ENCODE results near the gene ADM2.
A peak's percentile ranks its signal among the peaks of the same experiment; 100 is the strongest.
"Not testable (repeated sequence)": the region's sequence is repeated elsewhere in the genome, so short reads cannot be mapped to it uniquely, and the experiment has no call there.

The ADM2 gene

DNA sequence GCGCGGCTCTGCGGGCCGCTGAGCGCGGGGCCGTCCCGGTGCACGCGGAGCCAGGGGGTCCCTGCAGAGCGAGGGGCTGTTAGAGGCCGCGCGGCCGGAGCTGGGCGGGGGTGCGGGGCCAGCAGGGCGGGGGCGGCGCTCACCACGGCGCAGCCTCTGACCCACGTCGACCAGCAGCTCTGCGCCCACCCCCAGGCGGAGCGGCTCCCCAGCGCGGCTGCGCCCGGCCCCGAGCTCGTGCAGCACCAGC lies 44.4 kb downstream of the ADM2 start:
- peak in 3 of 14 donors; percentile 77 to 85 (median 84) for DNase-seq

DNA sequence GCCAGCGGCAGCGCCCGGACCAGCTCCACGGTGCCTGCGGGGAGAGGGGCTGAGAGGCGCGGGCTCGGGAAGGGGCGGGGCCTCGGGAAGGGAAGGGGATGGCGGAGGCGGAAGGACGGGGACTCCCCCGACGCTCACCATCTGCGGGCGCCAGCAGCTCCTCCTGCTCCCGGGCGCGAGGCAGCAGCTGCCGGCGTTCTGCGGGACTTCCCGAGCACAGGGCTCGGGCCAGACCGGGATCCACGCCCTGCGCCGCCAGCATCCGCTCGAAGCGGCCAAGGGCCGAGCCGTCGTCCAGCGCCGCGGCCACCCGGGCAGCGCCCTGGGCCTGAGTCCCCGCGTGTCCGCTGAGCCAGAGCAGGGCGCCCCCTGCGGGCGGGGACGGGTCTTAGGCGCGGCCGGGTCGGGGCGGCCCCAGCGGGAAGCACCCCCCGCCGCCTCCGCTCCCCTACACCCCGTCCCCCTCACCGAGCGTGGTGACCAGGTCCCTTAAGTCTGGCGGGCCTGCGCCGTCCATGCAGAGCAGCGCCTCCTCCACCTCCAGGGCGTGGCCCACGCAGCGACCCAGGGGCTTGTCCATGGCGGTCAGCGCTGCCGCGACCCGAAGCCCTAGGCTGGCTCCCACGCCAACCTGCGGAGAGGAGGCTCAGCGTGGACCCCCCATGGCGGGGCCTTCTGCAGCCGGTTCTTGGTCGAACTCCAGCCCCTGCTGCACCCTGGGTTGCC lies 44.9 kb downstream of the ADM2 start:
- peak in 9 of 14 donors; percentile 60 to 85 (median 74) for DNase-seq

DNA sequence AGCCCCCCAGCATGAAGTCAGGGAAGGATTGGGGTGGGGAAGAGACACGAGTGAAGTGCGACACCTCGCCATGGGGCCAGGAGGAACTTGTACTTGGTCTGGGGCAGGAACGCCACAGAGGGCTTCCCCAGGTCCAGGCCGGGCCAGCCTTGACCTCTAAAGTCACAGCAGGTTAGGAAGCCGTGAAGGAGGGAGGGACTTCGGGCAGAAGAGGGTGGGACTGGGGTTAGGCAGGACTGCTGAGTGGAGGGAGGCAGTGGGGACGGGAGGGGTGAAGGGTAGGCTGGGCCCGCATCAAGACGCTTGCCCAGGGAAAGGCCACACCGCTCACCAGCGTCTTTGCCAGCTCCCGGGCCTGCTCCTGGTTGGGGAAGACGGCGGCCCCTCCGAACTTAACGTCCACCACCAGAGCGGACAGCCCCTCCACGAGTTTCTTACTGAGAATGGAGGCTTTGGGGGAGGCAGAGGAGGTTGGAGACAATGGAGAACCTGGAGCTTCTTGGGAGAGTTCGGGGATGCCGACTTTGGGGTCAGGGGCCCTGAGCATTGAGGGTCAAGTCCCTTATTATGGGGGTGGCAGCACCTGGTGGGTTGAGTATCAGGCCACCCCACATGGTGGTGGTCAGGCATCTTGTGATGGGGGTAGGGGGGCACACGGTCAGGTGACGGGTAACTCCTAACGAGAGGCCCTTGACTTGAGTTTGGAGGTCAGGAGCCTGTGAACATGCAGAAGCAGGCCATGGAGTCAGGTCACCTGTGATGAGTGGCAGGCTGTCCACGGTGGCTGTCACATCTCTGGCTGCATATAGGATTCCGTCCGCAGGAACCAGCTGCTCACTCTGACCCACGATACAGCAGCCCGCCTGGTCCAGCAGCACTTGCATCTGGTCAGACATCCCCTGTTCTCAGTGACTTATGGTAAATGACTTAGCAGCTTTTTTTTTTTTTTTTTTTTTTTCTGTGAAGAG lies 45.8 kb downstream of the ADM2 start:
- peak in 2 of 14 donors; percentile 45 to 67 for DNase-seq

DNA sequence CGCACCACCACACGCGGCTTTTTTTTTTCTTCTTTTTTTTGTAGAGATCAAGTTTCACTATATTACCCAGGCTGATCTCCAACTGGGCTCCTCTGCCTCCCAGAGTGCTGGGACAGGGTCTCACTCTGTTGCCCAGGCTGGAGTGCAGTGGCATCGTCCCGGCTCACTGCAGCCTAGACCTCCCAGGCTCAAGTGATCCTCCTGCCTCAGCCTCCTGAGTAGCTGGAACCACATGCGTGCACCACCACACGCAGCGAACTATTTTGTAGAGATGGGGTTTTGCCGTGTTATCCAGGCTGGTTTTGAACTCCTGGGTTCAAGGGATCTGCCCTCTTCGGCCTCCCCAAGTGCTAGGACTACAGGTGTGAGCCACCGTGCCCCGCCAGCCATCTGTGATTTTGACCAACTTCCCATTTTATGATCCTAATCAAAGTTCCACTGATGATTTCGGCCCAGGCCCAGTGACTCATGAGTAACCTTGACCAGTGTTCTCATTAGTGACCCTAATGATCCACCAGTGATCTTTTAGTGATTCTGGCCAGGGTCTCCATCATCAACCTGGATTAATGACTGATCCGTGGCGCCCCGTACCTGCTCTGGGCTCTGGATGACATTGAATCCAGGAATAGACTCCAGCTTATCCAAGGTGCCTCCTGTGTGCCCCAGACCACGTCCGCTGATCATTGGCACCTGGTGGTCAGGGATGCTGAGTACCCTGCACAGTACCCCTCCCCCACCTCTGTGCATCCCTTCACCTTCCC lies 46.8 kb downstream of the ADM2 start:
- no peak for DNase-seq

- DNase-seq = no peak
Measured at GRCh38 chr22:50528682-50529415, 47.5 kb downstream of the ADM2 start.

DNA sequence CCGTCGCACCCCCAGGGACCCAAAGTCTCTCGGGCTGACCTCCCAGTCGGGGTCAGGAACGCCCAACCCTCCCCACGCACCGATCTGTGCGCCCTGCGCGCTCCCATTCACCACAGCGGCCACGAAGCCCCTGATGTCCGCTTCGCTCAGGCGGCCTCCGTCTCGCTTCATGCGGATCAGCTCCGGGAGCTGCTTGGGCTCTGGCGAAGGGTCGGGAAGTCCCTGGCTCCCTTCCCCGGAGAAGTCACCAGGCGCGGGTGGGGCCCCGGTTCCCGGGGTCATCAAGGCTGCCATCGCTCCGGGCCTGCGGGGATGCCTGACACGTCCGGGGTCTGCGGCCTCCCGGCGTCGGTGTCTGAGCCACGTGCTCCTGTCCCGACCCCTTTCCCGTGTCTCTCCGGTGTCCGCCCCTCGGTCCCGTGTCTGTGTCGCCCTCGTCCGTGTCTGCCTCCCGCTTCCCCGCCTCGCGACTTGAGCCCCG lies 48.1 kb downstream of the ADM2 start:
- DNase-seq = no peak

GRCh38 chr22:50529897-50530579 lies 48.7 kb downstream of the ADM2 start, which contains the start of gene TYMP:
TYMP (minus strand) TSS chr22:50530012; CDS start chr22:50529709, 303 bp downstream.
- peak in 2 of 14 donors; percentile 47 to 56 for DNase-seq

DNA sequence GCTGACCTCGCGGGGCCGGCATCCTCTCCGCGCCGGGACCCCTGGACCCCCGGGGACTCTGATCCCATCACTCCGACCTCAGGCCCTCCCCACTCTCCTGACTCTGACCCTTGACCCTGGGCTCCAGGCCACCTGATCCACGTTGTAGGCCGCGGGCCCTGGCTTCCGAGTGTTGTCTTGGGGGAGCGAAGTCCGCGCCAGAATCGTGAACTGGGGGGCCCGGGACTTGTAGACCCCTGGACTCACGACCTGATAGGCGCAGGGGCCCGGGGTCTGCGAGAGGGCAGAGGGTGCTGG lies 49.2 kb downstream of the ADM2 start:
- DNase-seq = no peak

GRCh38 chr22:50530877-50531545 lies 49.7 kb downstream of the ADM2 start:
- peak in 2 of 14 donors; percentile 18 to 37 for DNase-seq

DNA sequence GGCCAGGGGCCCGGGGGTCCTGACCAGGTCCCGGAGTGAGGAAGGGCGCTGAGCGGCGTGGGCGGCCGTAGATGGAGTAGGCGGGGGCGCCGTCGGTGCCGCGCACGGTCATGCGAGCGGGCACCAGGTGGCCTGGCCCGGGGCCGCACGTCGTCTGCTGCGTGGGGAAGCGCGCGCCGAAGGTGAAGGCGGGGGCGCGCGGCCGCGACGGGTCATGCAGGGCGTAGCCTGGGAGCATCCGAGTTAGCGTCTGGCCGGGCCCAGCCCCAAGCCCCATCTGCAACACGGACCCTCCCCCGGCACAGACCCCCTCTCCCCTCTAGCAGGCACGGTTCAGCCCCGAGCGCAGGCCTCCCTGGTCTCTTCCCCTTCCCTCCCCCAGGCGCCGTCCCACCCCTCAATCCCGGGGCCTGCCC lies 50.2 kb downstream of the ADM2 start:
- DNase-seq = no peak

DNA sequence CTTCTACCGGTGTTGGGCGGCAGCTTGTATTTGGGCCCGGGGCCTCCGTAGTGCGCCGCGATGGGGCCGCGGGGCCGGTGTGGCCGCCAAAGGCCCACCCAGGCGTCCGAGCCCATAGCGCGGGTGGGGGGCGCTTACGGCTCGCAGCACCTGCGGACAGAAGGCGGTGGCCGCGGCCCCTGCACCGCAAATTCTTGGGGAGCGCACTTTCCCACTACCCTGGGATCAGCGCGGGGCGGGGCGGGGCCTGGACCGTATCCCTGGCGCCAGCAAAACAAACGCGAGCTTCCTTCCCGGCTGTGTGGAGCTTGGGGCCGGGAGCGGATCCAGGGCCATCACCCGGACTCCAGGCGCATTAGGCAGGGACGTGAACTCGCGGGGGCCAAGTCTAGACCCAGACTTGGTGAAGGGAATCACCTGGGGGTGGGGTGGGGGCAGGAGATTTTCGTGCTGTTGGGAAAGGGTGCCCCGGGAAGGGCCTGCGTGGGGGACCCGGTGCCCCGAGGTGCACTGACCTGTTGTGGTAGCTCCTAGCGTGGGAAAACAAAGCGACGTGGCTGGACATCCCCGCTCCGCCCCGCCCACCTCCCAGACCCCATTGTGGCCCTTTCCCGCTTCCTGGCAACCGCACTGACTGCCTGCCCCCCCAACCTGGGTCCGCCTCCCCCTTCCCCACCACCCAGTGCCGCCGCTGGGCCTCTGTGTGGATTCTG lies 50.8 kb downstream of the ADM2 start:
- peak in 1 of 14 donors; percentile 50 for DNase-seq

DNA sequence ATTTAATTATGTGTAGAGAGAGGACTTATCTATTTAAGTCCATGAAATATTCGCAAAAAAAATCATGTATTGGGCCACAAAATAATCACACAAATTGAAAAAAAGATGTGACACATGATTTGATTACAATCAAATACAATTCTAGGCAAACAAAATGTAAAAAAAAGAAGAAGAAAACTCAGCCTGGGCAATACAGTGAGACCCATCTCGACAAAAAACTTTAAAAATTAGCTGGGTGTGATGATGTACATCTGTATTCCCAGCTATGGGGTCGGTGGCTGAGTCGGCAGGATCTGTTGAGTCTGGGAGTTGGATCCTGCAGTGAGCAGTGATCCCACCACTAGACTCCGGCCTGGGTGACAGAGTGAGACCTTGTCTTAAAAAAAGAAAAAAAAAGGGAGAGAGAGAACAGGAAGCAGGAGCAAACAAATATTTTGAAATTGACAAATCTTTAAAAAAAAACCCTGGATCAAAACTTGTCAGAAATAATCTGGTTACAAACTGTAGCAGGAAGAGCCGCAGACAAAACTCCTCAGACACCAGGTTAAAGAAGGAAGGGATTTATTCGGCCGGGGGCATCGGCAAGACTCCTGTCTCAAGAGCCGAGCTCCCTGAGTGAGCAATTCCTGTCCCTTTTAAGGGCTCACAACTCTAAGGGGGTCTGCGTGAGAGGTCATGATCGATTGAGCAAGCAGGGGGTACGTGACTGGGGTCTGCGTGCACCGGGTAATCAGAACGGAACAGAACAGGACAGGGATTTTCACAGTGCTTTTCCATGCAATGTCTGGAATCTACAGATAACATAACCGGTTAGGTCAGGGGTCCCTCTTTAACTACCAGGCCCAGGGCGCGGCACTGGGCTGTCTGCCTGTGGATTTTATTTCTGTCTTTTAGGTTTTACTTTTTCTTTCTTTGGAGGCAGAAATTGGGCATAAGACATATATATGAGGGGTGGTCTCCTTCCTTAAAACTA lies 51.8 kb downstream of the ADM2 start:
- DNase-seq = no peak

DNA sequence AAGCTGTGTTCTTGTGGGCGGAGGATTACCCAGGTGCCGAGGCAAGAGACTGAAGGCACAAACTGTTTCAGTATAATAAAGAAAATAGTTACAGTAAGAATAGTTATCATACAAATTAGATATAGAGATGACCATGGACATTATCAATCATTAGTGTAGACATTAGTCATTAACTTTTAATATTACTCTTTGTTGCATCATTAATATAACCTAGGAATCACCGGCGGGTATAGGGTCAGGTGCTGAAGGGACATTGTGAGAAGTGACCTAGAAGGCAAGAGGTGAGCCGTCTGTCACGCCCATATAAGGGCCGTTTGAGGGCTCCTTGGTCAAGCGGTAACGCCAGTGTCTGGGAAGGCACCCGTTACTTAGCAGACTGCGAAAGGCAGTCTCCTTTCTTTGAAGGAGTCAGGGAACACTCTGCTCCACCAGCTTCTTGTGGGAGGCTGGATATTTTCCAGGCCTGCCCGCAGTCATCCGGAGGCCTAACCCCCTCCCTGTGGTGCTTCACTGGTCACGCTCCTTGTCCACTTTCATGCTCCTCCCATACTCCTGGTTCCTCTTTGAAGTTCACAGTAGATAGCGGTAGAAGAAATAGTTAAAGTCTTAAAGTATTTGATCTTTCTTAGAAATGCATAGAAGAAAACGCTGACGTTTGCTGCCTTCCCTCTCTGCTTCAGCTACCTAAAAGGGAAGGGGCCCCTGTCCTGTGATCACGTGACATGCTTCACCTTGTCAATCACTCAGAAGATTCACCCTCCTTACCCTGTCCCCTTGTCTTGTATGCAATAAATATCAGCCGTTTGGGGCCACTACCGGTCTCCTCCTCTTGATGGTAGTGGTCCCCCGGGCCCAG lies 52.7 kb downstream of the ADM2 start:
- not testable (repeated sequence) for DNase-seq

GRCh38 chr22:50535113-50535512 lies 53.8 kb downstream of the ADM2 start:
- DNase-seq = no peak
